Activated CD4-positive, CD25-positive, alpha-beta regulatory T cell treated with anti-CD3 and anti-CD28 coated beads, Interleukin-2, amount 50 U/mL, for 24 hours (primary cell): ENCODE data around the gene MYO1C.
A peak's percentile ranks its signal among the peaks of the same experiment; 100 is the strongest.

Experiments used
- ATAC-seq, 2 donors: fragments of 150-1000 bp; cut with Tn5 transposase; one replicate each; pipeline ENCODE4 v1.10.0; 2021; ENCODE audit warnings: mild to moderate bottlenecking in 1 of 2, moderate library complexity in 1 of 2

The MYO1C gene

GRCh38 chr17:1484676-1485422, 7.6 kb downstream of the MYO1C start:
- peak; percentile 3 to 19 for ATAC-seq

- ATAC-seq = no peak
Observed at GRCh38 chr17:1484060-1484535, 8.4 kb downstream of the MYO1C start.

DNA sequence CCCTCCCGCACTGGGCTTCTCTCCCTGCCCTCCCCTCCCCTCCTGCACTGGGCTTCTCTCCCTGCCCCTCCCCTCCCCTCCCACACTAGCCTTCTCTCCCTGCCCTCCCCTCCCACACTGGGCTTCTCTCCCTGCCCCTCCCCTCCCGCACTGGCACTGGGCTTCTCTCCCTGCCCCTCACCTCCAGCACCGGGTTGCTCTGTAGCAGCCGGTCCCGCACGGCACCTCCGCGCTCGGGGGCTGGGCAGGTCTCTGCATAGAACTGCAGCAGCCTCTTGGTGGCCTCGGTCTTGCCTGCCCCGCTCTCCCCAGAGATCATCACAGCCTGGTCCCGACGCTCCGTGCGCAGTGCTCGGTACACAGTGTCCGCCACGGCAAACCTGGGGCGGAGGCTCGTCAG, 9.8 kb downstream of the MYO1C start:
- ATAC-seq = no peak

DNA sequence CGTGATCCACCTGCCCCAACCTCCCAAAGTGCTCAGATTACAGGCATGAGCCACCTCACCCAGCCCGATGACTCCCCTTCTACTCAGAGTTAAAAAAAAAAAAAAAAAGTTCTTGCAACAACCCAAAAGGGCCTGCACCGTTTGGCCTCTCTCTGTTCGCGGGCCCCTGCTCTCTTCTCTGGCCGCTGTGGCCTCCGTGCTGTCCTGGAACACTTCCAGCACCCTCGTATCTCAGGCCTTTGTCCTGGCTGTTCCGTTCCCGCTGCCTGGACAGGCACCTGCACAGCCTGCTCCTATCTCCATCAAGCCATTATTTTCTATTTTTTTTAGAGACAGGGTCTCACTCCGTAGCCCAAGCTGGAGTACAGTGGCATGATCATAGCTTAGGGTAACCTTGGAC, 10.8 kb downstream of the MYO1C start:
- ATAC-seq = no peak

DNA sequence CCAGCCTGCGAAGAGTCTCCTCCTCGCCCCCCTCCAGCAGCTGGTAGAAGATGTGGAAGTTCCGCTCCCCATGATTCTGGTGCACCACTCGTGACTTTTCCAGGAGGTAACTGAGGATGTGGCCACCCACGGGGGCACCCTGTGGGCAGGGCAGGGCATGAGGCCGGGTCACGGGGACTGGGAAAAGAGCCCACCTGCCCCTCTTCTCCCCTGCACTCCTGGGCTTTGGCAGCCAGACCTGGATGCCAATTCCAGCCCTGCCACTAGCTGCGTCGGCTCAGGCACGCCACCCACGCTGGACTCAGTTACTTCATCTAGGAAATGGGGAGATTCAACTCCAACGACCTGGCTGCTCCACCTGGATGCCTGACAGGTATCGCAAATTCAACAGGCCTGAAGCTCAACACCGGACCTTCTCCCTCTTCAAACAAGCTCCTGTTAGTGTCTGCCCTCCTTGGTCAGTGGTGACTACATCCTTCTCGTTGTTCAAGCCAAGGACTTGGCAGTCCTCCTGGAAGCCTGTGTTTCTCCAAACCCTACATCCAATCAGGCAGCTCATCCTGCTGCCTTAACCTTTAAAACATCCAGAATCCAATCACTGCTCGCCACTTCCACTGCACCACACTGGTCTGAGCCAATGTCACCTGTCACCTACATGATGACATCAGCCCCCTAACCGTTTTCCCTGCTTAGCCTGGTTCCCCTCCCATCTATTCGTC, 11.6 kb downstream of the MYO1C start:
- no peak for ATAC-seq

DNA sequence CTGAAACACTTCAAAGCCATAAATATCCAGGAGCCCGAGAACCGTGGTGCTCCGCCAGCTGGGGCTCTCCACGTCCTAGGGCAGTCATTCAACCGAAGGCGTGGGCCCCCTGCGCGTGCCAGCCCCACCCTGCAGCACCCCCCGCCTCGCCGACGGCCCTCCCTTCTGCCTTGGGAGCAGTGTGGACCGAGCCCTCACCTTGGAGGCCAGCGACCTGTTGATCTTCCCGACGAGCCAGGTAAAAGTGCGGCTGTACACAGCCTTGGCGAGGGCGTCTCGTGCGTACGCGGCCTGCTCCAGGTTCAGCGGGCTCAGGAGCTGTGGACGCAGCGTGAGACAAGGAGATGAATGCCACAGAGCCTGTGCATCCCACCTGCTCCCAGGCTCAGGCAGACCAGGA, 14.1 kb downstream of the MYO1C start:
- no peak for ATAC-seq

- no peak for ATAC-seq
Observed at GRCh38 chr17:1475321-1475854, 17.1 kb downstream of the MYO1C start.

- ATAC-seq = no peak
Observed at GRCh38 chr17:1474402-1475189, 17.9 kb downstream of the MYO1C start.

DNA sequence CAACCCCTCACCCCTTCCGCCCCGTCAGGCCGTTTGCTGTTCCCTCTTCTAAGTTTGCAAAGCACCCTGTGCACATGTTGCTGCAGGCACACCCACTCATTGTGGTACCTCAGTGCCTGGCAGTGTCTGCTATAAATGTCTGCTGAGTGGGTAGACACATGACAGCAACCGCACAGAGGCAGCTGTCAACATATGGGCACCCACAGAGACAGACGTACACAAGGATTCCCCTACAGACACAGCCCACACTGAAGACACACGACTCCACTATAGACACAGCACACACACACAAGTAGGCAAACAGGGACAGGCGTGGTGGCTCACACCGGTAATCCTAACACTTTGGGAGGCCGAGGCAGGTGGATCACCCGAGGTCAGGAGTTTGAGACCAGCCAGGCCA, 18.6 kb downstream of the MYO1C start:
- peak; percentile 37 to 62 for ATAC-seq

GRCh38 chr17:1473170-1473569, 19.3 kb downstream of the MYO1C start:
- ATAC-seq = peak in 1 of 2 donors; percentile 24

- ATAC-seq = no peak
Observed at GRCh38 chr17:1471911-1472821, 20.3 kb downstream of the MYO1C start.

DNA sequence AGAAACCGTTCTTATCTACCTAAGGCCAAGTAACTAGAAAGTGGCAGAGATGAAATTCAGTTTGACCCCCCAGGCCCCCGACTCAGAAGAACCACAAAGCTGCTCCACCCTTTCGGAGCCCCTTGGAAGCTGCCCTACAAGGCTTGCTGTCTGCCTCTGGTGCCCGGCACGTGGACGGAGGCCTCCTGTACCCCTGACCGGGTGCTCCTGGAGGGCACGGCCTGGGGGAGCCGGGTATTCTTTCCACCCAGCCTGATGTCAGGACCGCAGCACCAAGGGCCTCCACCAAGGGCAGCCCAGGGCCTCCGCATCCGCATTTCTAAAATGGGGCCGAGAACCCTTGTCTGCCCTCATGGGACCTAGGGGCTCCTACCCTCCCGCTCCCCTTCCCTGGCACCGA, 21.0 kb downstream of the MYO1C start:
- no peak for ATAC-seq

DNA sequence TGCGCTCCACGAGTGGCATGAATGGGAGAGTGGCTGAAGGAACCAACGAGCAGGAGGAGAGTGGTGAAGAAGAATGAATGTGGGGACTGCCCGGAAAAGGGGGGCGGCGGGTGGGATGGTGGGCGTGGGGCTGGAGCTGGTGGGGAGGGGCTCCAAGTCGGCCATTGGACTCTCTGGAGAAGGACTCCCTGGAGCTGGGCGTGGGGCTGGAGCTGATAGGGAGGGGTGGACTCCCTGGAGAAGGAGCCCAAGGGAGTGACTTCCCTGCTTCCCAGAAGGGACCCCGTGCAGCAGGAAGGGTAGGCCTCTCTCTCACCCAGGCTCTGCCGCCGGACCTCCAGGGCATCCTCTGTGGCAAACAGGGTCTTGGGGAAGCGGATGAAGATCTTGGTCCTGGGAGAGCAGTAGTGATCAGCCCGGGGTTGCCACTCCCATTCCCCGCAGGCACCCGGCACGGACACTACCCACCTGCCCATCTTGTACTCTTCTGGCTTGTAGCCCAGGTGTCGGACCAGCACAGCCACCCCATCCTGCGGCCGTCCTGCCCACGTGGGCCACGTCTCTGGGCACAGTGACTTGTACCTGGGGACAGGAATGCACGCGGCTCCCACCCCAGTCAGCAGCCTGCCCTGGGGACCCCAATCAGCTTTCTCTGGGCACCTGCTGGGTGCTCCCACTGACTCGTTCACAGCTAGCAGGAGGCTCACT, 21.6 kb downstream of the MYO1C start:
- no peak for ATAC-seq

- no peak for ATAC-seq
Observed at GRCh38 chr17:1470071-1470754, 22.3 kb downstream of the MYO1C start.

DNA sequence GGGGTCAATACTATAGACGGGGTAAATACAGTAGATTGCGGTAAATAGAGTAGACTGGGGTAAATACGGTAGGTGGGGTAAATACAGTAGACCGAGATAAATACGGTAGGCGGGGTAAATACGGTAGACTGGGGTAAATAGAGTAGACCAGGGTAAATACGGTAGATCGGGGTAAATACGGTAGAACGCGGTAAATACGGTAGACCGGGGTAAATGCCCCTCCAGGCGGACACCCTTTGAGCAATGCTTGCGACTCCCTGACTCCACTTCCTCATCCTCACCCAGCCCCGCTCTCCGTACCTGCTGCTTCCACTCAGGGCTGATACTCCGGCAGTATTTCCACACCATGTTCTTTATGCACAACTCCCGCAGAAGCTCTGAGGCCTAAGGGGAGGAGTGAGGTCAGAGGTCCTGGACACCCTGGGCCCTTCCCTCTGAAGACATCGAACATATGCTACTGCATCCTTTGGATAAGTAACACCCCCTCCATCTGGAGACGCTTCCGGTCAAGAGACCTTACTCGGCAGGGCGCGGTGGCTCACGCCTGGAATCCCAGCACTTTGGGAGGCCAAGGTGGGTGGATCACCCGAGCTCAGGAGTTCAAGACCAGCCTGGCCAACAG, 23.1 kb downstream of the MYO1C start:
- no peak for ATAC-seq

DNA sequence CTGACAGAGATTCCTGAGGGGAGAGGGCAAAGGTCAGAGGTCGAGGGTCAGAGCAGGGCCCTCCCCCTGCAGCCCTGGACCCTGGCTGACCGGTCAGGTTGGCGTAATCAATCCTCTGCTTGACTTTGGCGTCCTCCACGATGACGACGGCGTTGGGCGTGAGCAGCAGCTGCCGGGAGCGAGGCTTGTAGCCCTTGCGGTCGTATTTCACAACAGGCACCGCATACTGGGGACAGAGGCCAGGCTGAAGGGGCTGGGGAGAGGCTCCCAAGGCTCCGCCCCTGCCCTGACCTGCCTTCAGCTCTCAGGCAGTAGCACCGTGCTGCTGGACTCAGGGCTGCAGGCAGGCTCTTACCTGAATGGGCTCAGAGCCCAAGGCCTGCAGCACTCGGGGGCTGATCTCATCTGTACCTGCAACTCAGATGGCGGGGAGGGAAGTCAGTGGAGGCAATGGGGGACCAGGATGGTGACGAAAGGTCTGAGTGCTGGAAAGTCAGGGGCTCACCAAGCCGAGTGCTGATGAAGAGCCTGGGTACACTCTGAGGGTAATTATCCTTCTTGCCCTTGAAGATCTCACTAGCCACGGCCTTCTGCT, 24.5 kb downstream of the MYO1C start:
- no peak for ATAC-seq

GRCh38 chr17:1467258-1467657, 25.2 kb downstream of the MYO1C start:
- no peak for ATAC-seq

DNA sequence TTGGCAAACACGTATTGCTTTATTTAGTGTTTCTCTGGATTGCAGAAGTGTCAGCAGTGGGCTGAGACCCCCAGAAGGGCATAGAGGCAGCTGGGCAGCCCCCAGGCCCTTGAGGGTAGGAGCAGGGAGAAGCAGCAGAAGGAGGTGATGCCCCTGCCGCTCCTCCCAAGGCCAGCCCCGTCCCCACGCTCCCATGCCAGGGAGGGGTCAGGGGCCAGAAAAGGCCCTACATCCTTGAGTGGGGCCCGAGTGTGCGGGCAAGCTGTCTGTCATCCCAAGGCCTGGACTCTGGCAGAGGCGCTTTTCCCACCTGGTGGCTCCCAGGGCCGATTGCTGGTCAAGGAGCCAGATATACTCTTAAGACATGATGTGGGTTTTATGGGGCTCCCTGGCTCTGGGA, 28.3 kb downstream of the MYO1C start:
- no peak for ATAC-seq

- ATAC-seq = no peak
Observed at GRCh38 chr17:1462164-1463112, 30.0 kb downstream of the MYO1C start.
